Measurements from ENCODE around the gene GPX4.
A peak's percentile ranks its signal among the peaks of the same experiment; 100 is the strongest.
"Not testable (repeated sequence)": the region's sequence is repeated elsewhere in the genome, so short reads cannot be mapped to it uniquely, and the experiment has no call there.

GPX4 gene

DNA sequence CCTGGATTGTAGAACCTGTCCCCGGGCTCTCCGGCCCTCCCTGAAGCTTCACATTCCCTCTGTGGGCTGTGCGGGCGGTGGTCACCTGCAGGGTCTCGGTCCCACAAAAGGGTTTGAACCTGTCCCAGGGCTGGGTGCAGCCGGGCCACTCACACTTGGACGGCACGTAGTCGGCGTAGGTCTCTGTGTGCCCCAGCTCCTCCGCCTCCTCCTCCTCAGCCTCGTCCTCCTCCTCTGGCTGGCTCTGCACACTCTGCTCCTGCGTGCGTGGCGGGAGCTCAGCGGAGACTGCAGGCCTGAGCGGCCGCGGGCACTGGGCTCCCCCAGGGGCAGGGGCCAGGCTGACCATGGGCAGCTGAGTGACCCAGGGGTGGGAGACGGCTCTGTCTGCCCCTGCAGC, 19.6 kb downstream of the GPX4 start:
- in situ Hi-C loops (cut with HindIII; ENCODE audit: low sequenced_read_pairs) = no loop called here

DNA sequence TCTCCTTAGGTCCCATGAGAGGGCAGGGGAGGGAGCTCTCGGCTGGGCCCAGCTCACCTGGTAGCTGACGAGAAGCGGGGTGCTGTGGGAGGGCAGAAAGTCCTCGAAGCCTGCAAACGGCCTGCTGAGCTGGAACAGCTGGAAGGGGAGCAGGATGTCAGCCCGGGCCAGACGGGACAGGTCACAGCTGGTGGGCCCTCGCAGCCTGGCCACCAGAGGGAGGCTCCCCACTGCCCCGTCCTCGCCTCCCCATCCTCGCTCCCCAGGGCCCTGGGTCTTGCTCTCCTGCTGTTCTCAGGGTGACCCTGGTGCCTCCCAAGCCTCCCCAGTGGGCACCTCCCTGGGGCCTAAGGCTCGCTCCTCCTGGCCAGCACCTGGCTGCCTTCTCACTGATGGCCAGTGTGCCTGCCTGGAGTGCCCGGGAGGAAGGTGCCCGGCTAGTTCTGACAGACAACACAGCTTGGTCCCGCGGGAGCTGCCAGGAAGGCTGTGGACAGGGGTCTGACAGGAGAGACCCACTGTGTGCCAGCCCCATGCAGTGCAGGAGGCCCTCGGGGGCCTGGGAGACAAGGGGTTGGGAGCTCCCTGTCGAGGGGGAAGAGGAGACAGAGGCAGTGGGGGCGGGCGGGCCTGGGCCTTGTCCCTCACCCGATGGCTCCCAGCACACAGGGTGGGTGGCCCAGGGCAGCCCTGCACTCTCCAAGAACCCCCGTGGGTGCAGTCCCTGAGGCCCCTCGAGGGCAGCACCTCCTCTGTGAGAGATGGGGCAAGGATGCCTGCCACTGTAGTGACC, 20.3 kb downstream of the GPX4 start:
- in situ Hi-C loops (cut with HindIII; ENCODE audit: low sequenced_read_pairs) = no loop called here
- TF ChIP-seq, protein P1, sequence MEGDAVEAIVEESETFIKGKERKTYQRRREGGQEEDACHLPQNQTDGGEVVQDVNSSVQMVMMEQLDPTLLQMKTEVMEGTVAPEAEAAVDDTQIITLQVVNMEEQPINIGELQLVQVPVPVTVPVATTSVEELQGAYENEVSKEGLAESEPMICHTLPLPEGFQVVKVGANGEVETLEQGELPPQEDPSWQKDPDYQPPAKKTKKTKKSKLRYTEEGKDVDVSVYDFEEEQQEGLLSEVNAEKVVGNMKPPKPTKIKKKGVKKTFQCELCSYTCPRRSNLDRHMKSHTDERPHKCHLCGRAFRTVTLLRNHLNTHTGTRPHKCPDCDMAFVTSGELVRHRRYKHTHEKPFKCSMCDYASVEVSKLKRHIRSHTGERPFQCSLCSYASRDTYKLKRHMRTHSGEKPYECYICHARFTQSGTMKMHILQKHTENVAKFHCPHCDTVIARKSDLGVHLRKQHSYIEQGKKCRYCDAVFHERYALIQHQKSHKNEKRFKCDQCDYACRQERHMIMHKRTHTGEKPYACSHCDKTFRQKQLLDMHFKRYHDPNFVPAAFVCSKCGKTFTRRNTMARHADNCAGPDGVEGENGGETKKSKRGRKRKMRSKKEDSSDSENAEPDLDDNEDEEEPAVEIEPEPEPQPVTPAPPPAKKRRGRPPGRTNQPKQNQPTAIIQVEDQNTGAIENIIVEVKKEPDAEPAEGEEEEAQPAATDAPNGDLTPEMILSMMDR (IDR thresholded peaks at IDR 0.05; ENCODE audit: low read depth, low read length) = peak; percentile 5
- DNase-seq (ENCODE audit: low read depth, low spot score) = no peak
- no peak overlapping the region for H3K4me3 ChIP-seq (ENCODE audit: low read depth, low read length)

More for the DNA sequence above, 19.6 kb downstream of the GPX4 start:
- TF ChIP-seq, protein P1 (IDR thresholded peaks at IDR 0.05; ENCODE audit: low read depth, low read length) = no peak
- no peak overlapping the region for H3K4me3 ChIP-seq (ENCODE audit: low read depth, low read length)
- DNase-seq (ENCODE audit: low read depth, low spot score) = no peak

DNA sequence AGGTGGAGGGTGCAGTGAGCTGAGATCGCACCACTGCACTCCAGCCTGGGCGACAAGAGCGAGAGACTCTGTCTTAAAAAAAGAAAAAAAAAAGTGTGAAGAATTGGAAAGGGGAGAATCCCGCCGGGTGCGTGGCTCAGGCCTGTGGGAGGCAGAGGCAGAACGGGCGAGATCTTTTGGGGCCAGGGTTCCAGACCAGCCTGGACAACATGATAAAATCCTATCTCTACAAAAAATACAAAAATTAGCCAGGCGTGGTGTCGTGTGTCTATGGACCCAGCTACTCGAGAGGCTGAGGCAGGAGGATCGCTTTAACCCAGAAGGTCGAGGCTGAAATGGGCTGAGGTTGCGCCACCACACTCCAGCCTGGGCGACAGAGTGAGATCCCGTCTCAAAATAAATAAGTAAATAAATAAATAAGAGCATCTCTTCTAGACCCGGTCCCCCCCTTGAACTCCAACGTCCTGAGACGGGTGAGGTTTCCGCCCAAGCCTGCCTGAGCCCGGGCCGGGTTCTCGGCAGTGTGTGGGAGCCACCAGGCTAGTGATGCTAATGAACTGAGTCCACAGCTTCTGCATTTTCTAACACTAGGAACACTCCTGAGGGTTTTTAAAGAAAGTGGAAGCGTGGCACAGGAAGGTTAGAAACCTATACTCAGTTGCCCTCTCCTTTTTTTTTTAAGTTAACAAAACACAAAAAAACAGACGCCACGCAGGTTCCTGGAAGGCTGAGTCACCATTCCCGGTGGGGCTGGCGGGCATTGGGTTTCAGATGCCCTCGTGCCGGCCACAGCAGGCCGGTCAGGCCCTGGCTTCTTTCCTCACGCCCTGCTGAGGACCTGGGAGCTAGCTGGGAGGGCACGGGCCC, 22.0 kb downstream of the GPX4 start:
- in situ Hi-C loops (cut with HindIII; ENCODE audit: low sequenced_read_pairs) = no loop called here
- no peak overlapping the region for H3K4me3 ChIP-seq (ENCODE audit: low read depth, low read length)
- TF ChIP-seq, protein P1 (IDR thresholded peaks at IDR 0.05; ENCODE audit: low read depth, low read length) = no peak
- DNase-seq (ENCODE audit: low read depth, low spot score) = peak; percentile 77

DNA sequence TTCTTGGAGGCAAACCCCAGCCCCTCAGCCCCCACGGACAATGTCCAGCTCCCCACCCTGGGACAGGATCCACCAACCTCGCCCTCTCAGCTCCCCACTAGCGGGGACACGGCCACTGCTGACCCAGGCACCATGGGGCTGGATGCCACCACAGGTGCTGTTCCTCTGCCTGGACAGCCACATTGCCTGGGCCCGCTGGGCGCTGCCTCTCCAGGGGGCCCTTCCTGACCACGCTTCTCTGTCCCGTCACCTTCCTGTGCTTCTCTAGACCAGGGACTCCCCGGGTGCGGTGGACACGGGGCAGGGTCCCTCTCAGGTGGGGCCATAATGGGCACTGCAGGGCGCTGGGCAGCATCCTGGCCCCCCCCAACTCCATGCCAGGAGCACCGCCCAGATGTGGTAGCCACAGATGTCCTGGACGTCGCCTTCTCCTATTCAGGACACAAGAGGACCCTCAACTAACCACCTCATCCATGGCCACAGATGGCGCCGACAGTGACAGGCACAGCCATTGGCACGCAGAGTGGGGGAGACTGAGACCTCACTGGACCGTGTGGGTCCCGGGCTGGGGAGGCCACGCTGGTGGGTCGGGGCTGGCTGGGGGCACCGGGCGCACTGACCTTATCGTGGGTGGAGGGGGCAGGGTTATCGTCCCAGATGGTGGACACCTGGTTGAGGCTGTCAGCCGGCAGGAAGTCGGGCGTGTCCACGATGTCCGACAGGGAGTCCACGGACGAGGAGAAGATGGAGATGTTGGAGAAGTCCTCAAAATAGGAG, 23.4 kb downstream of the GPX4 start:
- no peak for DNase-seq (ENCODE audit: low read depth, low spot score)
- TF ChIP-seq, protein P1 (IDR thresholded peaks at IDR 0.05; ENCODE audit: low read depth, low read length) = no peak
- H3K4me3 ChIP-seq (ENCODE audit: low read depth, low read length) = no peak overlapping the region
- in situ Hi-C loops (cut with HindIII; ENCODE audit: low sequenced_read_pairs) = no loop called here

DNA sequence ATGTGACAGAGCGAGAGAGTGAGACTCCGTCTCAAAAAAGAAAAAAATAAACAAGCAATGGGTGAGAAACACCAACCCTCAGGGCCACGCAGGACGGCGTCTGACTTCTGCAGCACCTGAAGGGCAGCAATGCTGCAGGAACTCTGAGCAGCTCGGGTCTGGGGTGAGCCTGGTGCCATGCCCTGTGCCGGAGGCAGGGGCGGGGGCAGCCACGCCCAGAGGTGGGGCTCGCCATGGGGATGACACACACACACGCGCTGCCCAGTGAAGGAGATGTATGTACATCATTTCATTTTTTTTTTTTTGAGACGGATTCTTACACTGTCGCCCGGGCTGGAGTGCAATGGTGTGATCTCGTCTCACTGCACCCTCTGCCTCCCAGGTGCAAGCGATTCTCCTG, 24.3 kb downstream of the GPX4 start:
- H3K4me3 ChIP-seq (ENCODE audit: low read depth, low read length) = no peak overlapping the region
- TF ChIP-seq, protein P1 (IDR thresholded peaks at IDR 0.05; ENCODE audit: low read depth, low read length) = no peak
- in situ Hi-C loops (cut with HindIII; ENCODE audit: low sequenced_read_pairs) = no loop called here
- no peak for DNase-seq (ENCODE audit: low read depth, low spot score)

DNA sequence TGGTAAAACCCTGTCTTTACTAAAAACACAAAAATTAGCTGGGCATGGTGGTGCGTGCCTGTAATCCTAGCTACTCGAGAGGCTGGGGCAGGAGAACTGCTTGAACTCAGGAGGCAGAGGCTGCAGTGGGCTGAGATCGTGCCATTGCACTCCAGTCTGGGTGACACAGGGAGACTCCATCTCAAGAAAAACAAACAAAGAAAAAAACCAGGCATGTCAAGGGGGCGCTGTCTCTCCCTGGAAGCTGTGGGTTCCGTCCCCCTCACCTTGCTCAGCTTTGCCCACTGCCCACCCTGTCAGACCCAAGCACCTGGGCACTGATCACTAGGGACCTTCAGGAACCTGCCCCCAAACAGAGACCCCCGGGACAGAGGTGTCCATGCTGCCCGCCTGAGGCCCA, 25.3 kb downstream of the GPX4 start:
- TF ChIP-seq, protein P1 (IDR thresholded peaks at IDR 0.05; ENCODE audit: low read depth, low read length) = peak; percentile 1
- in situ Hi-C loops (cut with HindIII; ENCODE audit: low sequenced_read_pairs); DNase-seq (ENCODE audit: low read depth, low spot score); H3K4me3 ChIP-seq (ENCODE audit: low read depth, low read length): not testable (repeated sequence)
